MV-4-11 (cell line): ENCODE results near the gene UBXN4.
"Not testable (repeated sequence)": the region's sequence is repeated elsewhere in the genome, so short reads cannot be mapped to it uniquely, and the experiment has no call there.

Experiments
- DNase-seq: peaks from one replicate; lab custom pipeline; 2025; lab: John Stamatoyannopoulos, UW

Gene UBXN4

GRCh38 chr2:135741395-135742324 is at the start of gene UBXN4:
Gene UBXN4, plus strand, starts transcription at chr2:135741855. Its CDS starts 75 bp downstream, at chr2:135741930.
- DNase-seq = peak; percentile 98

- no peak for DNase-seq
Measured at GRCh38 chr2:135694711-135695110, 46.9 kb upstream of the UBXN4 start.

GRCh38 chr2:135698838-135699237 is 42.8 kb upstream of the UBXN4 start:
- no peak for DNase-seq

- DNase-seq = no peak
Measured at GRCh38 chr2:135701442-135701841, 40.2 kb upstream of the UBXN4 start.

- DNase-seq = no peak
Measured at GRCh38 chr2:135703300-135703699, 38.4 kb upstream of the UBXN4 start.

GRCh38 chr2:135704075-135704474 is 37.6 kb upstream of the UBXN4 start:
- DNase-seq = not testable (repeated sequence)

GRCh38 chr2:135708159-135708558 is 33.5 kb upstream of the UBXN4 start:
- no peak for DNase-seq

- DNase-seq = no peak
Measured at GRCh38 chr2:135709992-135710391, 31.7 kb upstream of the UBXN4 start.

GRCh38 chr2:135715086-135715485 is 26.6 kb upstream of the UBXN4 start:
- not testable (repeated sequence) for DNase-seq

- DNase-seq = no peak
Measured at GRCh38 chr2:135728064-135728743, 13.5 kb upstream of the UBXN4 start.

- DNase-seq = no peak
Measured at GRCh38 chr2:135732561-135732960, 9.1 kb upstream of the UBXN4 start.

GRCh38 chr2:135733045-135733444 is 8.6 kb upstream of the UBXN4 start:
- no peak for DNase-seq

GRCh38 chr2:135736546-135736945 is 5.1 kb upstream of the UBXN4 start:
- DNase-seq = no peak

- DNase-seq = no peak
Measured at GRCh38 chr2:135740206-135740605, 1.4 kb upstream of the UBXN4 start.

- no peak for DNase-seq
Measured at GRCh38 chr2:135741043-135741394, 636 bp upstream of the UBXN4 start.

GRCh38 chr2:135742325-135742757 is 686 bp downstream of the UBXN4 start:
- no peak for DNase-seq

GRCh38 chr2:135743860-135744259 is 2.2 kb downstream of the UBXN4 start:
- DNase-seq = peak; percentile 8

- peak; percentile 44 for DNase-seq
Measured at GRCh38 chr2:135744760-135745314, 3.2 kb downstream of the UBXN4 start.

GRCh38 chr2:135745545-135745944 is 3.9 kb downstream of the UBXN4 start:
- no peak for DNase-seq

- no peak for DNase-seq
Measured at GRCh38 chr2:135755573-135755972, 13.9 kb downstream of the UBXN4 start.

- DNase-seq = no peak
Measured at GRCh38 chr2:135756692-135757091, 15.0 kb downstream of the UBXN4 start.

GRCh38 chr2:135762022-135762421 is 20.4 kb downstream of the UBXN4 start:
- peak; percentile 14 for DNase-seq

- DNase-seq = no peak
Measured at GRCh38 chr2:135762530-135762929, 20.9 kb downstream of the UBXN4 start.
